Upper lobe of left lung (tissue), 4 donors: Measurements from ENCODE around the gene CEP97.

Experiments used
- EP300 ChIP-seq, 4 donors: sonication (generic); formaldehyde crosslinking; IDR thresholded peaks; one replicate each; pipeline ENCODE4 v1.5.1; 2017; ENCODE audit warnings: antibody characterized with exemption in 4 of 4, control low read depth in 2 of 4
- POLR2A ChIP-seq, 4 donors: fragments of 450-650 bp; IDR thresholded peaks; one replicate each; pipeline ENCODE4 v1.5.1; 2016 to 2017; ENCODE audit warnings: antibody characterized with exemption in 4 of 4, mild to moderate bottlenecking in 2 of 4
- POLR2AphosphoS5 ChIP-seq, 2 donors: sonication (generic); formaldehyde crosslinking; IDR thresholded peaks; one replicate each; pipeline ENCODE4 v1.5.1; 2017; ENCODE audit warnings: antibody characterized with exemption in 2 of 2
- TF ChIP-seq, protein P1 (sequence below), 6 experiments: fragments of 450-650 bp in 4 of 6; fragments of 200-600 bp in 2 of 6; sonication (generic) in 2 of 6; IDR thresholded peaks; one replicate each; pipeline ENCODE4 v1.5.1; 2016 to 2019; ENCODE audit warnings: antibody characterized with exemption in 6 of 6

GRCh38 chr3:101817992-101818391 lies 93.6 kb downstream of the CEP97 start:
- TF ChIP-seq, protein P1, sequence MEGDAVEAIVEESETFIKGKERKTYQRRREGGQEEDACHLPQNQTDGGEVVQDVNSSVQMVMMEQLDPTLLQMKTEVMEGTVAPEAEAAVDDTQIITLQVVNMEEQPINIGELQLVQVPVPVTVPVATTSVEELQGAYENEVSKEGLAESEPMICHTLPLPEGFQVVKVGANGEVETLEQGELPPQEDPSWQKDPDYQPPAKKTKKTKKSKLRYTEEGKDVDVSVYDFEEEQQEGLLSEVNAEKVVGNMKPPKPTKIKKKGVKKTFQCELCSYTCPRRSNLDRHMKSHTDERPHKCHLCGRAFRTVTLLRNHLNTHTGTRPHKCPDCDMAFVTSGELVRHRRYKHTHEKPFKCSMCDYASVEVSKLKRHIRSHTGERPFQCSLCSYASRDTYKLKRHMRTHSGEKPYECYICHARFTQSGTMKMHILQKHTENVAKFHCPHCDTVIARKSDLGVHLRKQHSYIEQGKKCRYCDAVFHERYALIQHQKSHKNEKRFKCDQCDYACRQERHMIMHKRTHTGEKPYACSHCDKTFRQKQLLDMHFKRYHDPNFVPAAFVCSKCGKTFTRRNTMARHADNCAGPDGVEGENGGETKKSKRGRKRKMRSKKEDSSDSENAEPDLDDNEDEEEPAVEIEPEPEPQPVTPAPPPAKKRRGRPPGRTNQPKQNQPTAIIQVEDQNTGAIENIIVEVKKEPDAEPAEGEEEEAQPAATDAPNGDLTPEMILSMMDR (IDR thresholded peaks at IDR 0.05): no peak
- TF ChIP-seq POLR2A (IDR thresholded peaks at IDR 0.05) (no peak), POLR2AphosphoS5 (IDR thresholded peaks at IDR 0.05) (no peak), EP300 (IDR thresholded peaks at IDR 0.05) (no peak)
